ENCODE data around the gene EPG5.

DNA sequence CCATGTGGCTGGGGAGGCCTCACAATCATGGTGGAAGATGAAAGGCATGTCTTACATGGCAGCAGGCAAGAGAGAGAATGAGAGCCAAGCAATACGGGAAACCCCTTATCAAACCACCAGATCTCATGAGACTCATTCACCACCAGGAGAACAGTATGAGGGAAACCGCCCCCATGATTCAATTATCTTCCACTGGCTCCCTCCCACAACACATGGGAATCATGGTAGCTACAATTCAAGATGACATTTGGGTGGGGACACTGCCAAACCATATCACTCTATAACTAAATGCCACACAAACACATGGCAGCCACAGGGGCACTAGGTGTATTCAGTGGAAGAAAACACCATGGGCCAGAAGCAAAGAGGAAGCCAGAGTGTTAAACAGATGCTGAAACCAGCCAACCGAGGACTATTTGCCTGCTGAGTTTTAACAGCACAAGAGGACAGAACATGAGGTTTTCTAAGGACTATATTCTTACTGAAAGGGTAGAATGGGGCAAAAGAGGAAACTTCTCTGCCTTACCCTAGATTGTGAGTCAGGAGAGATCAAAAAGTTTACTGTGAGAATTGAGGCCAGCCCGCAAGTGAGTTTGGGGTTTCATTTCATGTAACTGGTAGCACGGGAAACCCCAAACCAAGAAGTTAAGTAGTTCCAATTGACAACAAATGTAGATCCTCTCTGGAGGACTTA lies 92.5 kb downstream of the EPG5 start:
- no peak for TF ChIP-seq SUZ12 (IDR thresholded peaks at IDR 0.05; ENCODE audit: extremely low read depth, insufficient read depth, insufficient read length)
- TF ChIP-seq YY1 (IDR thresholded peaks at IDR 0.05; ENCODE audit: insufficient read depth, insufficient read length) = no peak
- TF ChIP-seq ZNF274 (IDR thresholded peaks at IDR 0.05; ENCODE audit: low read depth, low read length) = no peak
